Natural killer cell (primary cell): ENCODE data around the gene AK3. TPM values are rescaled to one million over a fixed set of nuclear protein-coding genes. Genes with fewer than 3 reads are reported as not detected.

Source experiments
- ATAC-seq, 3 donors: fragments of 150-1000 bp in 2 of 3; fragments of 200-7000 bp in 1 of 3; cut with Tn5 transposase; 1 replicate in 1 of 3; 2 replicates in 2 of 3; pipeline ENCODE4 v1.10.0; 2021; ENCODE audit warnings: mild to moderate bottlenecking in 2 of 3, moderate library complexity in 2 of 3
- DNase-seq, 2 donors: peaks; one replicate each; pipeline versions ENCODE4 v3.0.0 to v3.0.0-alpha.2; 2013 to 2021; ENCODE audit warnings: mixed read lengths in 1 of 2
- H3K27ac ChIP-seq: one replicate; pipeline ENCODE4 v1.5.1; 2013; ENCODE audit warnings: mild to moderate bottlenecking, low read length
- H3K27me3 ChIP-seq: one replicate; pipeline ENCODE4 v1.6.1; 2013; ENCODE audit warnings: low read length; ENCODE audit not compliant: control insufficient read depth, insufficient read depth
- H3K36me3 ChIP-seq: one replicate; pipeline ENCODE4 v1.6.1; 2013; ENCODE audit warnings: low read length; ENCODE audit not compliant: control insufficient read depth, insufficient read depth
- H3K4me1 ChIP-seq: one replicate; pipeline ENCODE4 v1.6.1; 2013; ENCODE audit warnings: low read length; ENCODE audit not compliant: control insufficient read depth, insufficient read depth
- H3K4me3 ChIP-seq: one replicate; pipeline ENCODE4 v1.5.1; 2013; ENCODE audit warnings: low read length
- H3K9me3 ChIP-seq: one replicate; pipeline ENCODE4 v1.6.1; 2013; ENCODE audit warnings: low read length; ENCODE audit not compliant: control insufficient read depth, insufficient read depth
- H3K27ac Mint-ChIP-seq, 2 donors: one replicate each; pipeline ENCODE4 v1.8.0; 2022; ENCODE audit warnings: mild to moderate bottlenecking in 2 of 2, mixed read lengths in 2 of 2, moderate library complexity in 1 of 2
- H3K27me3 Mint-ChIP-seq, 2 donors: one replicate each; pipeline ENCODE4 v1.8.0; 2022; ENCODE audit warnings: low read depth in 2 of 2, mixed read lengths in 2 of 2
- H3K36me3 Mint-ChIP-seq: one replicate; pipeline ENCODE4 v1.8.0; 2022; ENCODE audit warnings: mixed read lengths
- H3K4me1 Mint-ChIP-seq, 2 donors: one replicate each; pipeline ENCODE4 v1.8.0; 2022; ENCODE audit warnings: mixed read lengths in 2 of 2
- H3K4me3 Mint-ChIP-seq: one replicate; pipeline ENCODE4 v1.8.0; 2022; ENCODE audit warnings: mild to moderate bottlenecking, moderate library complexity, mixed read lengths
- H3K9me3 Mint-ChIP-seq, 2 donors: one replicate each; pipeline ENCODE4 v1.8.0; 2022; ENCODE audit warnings: mixed read lengths in 2 of 2
- CTCF ChIP-seq: fragments of 200-600 bp; IDR thresholded peaks from one replicate; pipeline ENCODE4 v1.8.0; 2022; ENCODE audit warnings: antibody characterized with exemption
- WGBS: methylation state at CpG from one replicate; pipeline ENCODE4 v1.1.7; 2013; ENCODE audit warnings: missing lambda C conversion rate; ENCODE audit not compliant: insufficient coverage; 5-methylcytosine and 5-hydroxymethylcytosine counted together
- intact Hi-C: fragments of 100-400 bp; cut with micrococcal nuclease; formaldehyde crosslinking; loops from one replicate; pipeline ENCODE4 v1.14.2; 2022
- total RNA-seq, 4 donors: library from RNA; stranded (reverse); fragments of 120-200 nt in 1 of 4; gene quantifications; one replicate each; pipeline versions ENCODE4 v1.2.3 to v1.2.4, GENCODE V29; 2013 to 2022

Gene AK3
- 10 to 100 TPM; 18.6 to 23.1 (median 21.0) TPM for total RNA-seq
- 34.6 TPM for total RNA-seq (2013)

DNA sequence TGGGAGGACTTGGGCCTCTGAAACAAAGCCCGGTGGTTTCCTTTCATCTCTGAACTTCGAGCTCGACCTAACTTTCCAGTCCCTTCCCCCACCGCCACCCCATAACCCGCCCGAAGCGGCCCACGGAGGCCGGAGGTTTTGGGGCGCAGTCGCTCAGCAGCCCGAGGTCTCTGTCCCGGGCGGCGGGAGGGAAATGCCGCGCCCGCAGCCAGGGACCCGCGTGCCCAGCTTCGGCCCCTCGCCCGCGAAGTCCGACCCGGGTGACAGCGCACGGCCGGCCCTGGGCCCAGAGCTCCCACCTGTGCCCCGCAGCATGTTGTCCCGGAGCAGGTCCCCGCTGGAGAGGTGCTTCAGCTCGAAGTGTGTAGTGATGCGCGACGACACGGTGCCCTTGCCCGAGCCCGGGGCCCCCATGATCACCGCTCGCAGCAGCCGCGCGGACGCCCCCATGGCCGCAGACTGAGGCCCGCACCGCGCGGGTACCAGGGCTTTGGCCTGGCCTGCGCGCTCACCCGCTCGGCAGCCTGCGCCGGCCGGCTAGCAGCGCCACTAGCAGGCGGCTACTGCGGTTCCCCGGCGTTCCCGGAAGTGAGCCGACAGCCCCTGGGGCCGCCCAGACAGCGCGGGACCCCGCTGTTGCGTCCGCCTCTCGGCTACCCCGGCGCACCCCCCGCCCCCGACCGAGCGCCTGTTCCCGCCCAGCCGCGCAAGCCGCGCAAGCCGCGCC, at the start of gene AK3:
Gene AK3 (minus strand): TSS at position 565 of the 727 bp plus-strand sequence. CDS start 115 bp downstream, at position 450.
- Mint-ChIP-seq H3K4me1 (peaks cover 30 to 33% of the 10 kb centered on the region in 2 donors), H3K9me3 (no peaks in the 10 kb centered on the region), H3K4me3 (peak within 1 kb of the TSS; percentile 93), H3K27ac (peak within 1 kb of the TSS; percentile 90 to 91), H3K27me3 (no peaks in the 10 kb centered on the region), H3K36me3 (no peaks in the 10 kb centered on the region)
- DNase-seq (peak; percentile 88 to 91), ATAC-seq (peak; percentile 91 to 98 (median 94))
- no peak for TF ChIP-seq CTCF
- H3K27me3 ChIP-seq = no peaks in the 10 kb centered on the region
- peak within 1 kb of the TSS; percentile 94 for H3K4me3 ChIP-seq
- peaks cover 20% of the 10 kb centered on the region for H3K4me1 ChIP-seq
- no peaks in the 10 kb centered on the region for H3K9me3 ChIP-seq
- no peaks in the 10 kb centered on the region for H3K36me3 ChIP-seq
- WGBS = under 1% methylated on average over 84 of the region's 84 CpGs
- intact Hi-C loops = loop anchor here (1.0 to 10.0 kb wide), 3 partner anchors 52 to 1216 kb away; partner anchors contain the start of genes CDC37L1, RCL1 and RFX3
- peak within 1 kb of the TSS; percentile 72 for H3K27ac ChIP-seq

DNA sequence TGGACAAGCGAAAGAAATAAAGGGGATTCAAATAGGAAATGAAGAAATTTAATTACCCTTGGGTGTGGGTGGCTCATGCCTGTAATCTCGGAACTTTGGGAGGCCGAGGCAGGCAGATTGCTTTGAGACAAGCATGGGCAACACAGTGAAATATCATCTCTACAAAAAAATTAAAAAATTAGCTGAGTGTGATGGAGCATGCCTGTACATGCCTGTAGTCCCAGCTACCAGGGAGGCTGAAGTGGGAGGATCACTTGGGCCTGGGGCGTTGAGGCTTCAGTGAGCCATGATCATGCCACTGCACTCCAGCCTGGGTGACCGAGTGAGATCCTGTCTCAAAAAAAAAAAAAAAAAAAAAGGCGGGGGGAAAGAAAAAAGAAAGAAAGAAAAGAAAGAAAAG, 47.7 kb upstream of the AK3 start:
- Mint-ChIP-seq H3K27me3 (peaks cover 27 to 60% of the 10 kb centered on the region in 2 donors), H3K4me1 (peaks cover 15 to 17% of the 10 kb centered on the region in 2 donors), H3K4me3 (no peak overlapping the region), H3K36me3 (no peaks in the 10 kb centered on the region), H3K9me3 (no peaks in the 10 kb centered on the region), H3K27ac (no peak overlapping the region)
- H3K4me3 ChIP-seq = no peak overlapping the region
- H3K9me3 ChIP-seq = no peaks in the 10 kb centered on the region
- peaks cover 14% of the 10 kb centered on the region for H3K4me1 ChIP-seq
- no peaks in the 10 kb centered on the region for H3K36me3 ChIP-seq
- ATAC-seq = no peak
- no peak overlapping the region for H3K27ac ChIP-seq
- H3K27me3 ChIP-seq = no peaks in the 10 kb centered on the region
- no peak for TF ChIP-seq CTCF
- DNase-seq = no peak
- 93% methylated on average over 5 of the region's 6 CpGs for WGBS
- intact Hi-C loops = no loop called here

DNA sequence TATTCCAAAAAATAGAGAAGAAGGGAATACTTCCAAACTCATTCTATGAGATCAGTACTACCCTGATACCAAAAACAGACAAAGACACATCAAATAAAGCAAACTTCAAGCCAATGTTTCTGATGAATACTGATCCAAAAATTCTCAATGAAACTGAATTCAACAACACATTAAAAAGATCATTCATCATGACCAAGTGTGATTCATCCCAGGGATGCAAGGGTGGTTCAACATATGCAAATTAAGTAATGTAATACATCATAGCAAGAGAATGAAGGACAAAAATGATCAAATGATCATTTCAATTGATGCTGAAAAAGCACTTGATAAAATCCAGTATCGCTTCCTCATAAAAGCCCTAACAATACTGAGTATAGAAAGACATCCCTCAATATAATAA, 46.9 kb upstream of the AK3 start:
- Mint-ChIP-seq H3K4me1 (peaks cover 11 to 12% of the 10 kb centered on the region in 2 donors), H3K27ac (no peak overlapping the region), H3K4me3 (no peak overlapping the region), H3K36me3 (no peaks in the 10 kb centered on the region), H3K27me3 (peaks cover 27 to 60% of the 10 kb centered on the region in 2 donors), H3K9me3 (no peaks in the 10 kb centered on the region)
- Histone ChIP-seq H3K9me3 (no peaks in the 10 kb centered on the region), H3K4me3 (no peak overlapping the region), H3K4me1 (peaks cover 9% of the 10 kb centered on the region), H3K27ac (no peak overlapping the region), H3K27me3 (no peaks in the 10 kb centered on the region), H3K36me3 (no peaks in the 10 kb centered on the region)
- no peak for ATAC-seq
- 89% methylated on average over 1 of the region's 1 CpG for WGBS
- DNase-seq = no peak
- no peak for TF ChIP-seq CTCF
- intact Hi-C loops = no loop called here
